ENCODE data around the gene MCOLN1. TPM values are rescaled to one million over a fixed set of nuclear protein-coding genes. Genes with fewer than 3 reads are reported as not detected.

The MCOLN1 gene
- total RNA-seq, 1 experiment from 2014 or later: 16.2 TPM

DNA sequence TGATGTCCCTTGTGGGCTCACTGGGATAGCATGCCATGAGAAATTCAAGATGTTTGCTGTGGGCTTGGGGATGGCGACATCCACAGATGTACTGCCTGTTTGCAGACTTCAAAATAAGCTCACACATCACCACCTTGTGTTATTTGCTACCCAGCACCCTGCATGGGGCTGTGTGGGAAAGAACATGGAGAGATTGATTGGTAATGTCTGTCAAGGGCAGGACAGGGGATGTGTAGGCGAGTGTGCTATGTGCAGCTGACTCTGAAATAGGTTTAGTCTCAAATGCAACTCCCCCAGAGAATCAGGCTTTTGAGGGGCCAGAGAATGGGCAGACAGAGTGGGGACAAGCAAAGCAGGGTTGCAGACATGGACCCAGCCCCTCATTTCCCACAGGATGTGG lies 37.8 kb downstream of the MCOLN1 start:
- H3K36me3 Mint-ChIP-seq (ENCODE audit: insufficient read depth, unreplicated experiment): peaks cover 6% of the 10 kb centered on the region

GRCh38 chr19:7561325-7561724 lies 38.9 kb downstream of the MCOLN1 start:
- BruUV-seq (replicated peaks): no TSS peak
- Mint-ChIP-seq H3K4me3 (ENCODE audit: unreplicated experiment) (no peak overlapping the region), H3K4me1 (ENCODE audit: low read depth, unreplicated experiment) (no peaks in the 10 kb centered on the region), H3K9me3 (ENCODE audit: unreplicated experiment) (no peaks in the 10 kb centered on the region), H3K36me3 (ENCODE audit: insufficient read depth, unreplicated experiment) (peaks cover 6% of the 10 kb centered on the region), H3K27me3 (ENCODE audit: insufficient read depth, unreplicated experiment) (no peaks in the 10 kb centered on the region), H3K27ac (ENCODE audit: unreplicated experiment) (no peak overlapping the region)
- CTCF ChIA-PET: no interaction called here
- H3K4me3 ChIP-seq (ENCODE audit: low read depth, low read length): no peak overlapping the region
- TF ChIP-seq, protein P1, sequence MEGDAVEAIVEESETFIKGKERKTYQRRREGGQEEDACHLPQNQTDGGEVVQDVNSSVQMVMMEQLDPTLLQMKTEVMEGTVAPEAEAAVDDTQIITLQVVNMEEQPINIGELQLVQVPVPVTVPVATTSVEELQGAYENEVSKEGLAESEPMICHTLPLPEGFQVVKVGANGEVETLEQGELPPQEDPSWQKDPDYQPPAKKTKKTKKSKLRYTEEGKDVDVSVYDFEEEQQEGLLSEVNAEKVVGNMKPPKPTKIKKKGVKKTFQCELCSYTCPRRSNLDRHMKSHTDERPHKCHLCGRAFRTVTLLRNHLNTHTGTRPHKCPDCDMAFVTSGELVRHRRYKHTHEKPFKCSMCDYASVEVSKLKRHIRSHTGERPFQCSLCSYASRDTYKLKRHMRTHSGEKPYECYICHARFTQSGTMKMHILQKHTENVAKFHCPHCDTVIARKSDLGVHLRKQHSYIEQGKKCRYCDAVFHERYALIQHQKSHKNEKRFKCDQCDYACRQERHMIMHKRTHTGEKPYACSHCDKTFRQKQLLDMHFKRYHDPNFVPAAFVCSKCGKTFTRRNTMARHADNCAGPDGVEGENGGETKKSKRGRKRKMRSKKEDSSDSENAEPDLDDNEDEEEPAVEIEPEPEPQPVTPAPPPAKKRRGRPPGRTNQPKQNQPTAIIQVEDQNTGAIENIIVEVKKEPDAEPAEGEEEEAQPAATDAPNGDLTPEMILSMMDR (IDR thresholded peaks at IDR 0.05; ENCODE audit: insufficient read depth in 1 of 2, low read depth in 1 of 2, low read length in 1 of 2, severe bottlenecking in 1 of 2, unreplicated experiment in 1 of 2): no peak
- no peaks in the 10 kb centered on the region for H3K9me3 ChIP-seq
- no peak for DNase-seq
- H3K4me1 ChIP-seq: no peaks in the 10 kb centered on the region
- H3K27me3 ChIP-seq (replicated peaks; ENCODE audit: control insufficient read depth, insufficient read depth, low read length): no peaks in the 10 kb centered on the region
- intact Hi-C loops (cut with micrococcal nuclease; ENCODE audit: unreplicated experiment): no loop called here
- H3K36me3 ChIP-seq (ENCODE audit: control insufficient read depth, insufficient read depth, low read length): no peaks in the 10 kb centered on the region
- POLR2A ChIA-PET: no interaction called here

More for the DNA sequence above, 37.8 kb downstream of the MCOLN1 start:
- no peak for DNase-seq
- TF ChIP-seq, protein P1 (IDR thresholded peaks at IDR 0.05; ENCODE audit: insufficient read depth in 1 of 2, low read depth in 1 of 2, low read length in 1 of 2, severe bottlenecking in 1 of 2, unreplicated experiment in 1 of 2): no peak
- CTCF ChIA-PET: interaction anchor here (0.6 kb wide), 1 partner anchor 59 kb away, joined by 3 read pairs; no protein-coding TSS in a partner anchor
- H3K4me3 Mint-ChIP-seq (ENCODE audit: unreplicated experiment): no peak overlapping the region
- H3K9me3 ChIP-seq: no peaks in the 10 kb centered on the region
- no peak overlapping the region for H3K27ac Mint-ChIP-seq (ENCODE audit: unreplicated experiment)
- POLR2A ChIA-PET: no interaction called here
- H3K27me3 ChIP-seq (replicated peaks; ENCODE audit: control insufficient read depth, insufficient read depth, low read length): no peaks in the 10 kb centered on the region
- intact Hi-C loops (cut with micrococcal nuclease; ENCODE audit: unreplicated experiment): no loop called here
- no peak overlapping the region for H3K4me3 ChIP-seq (ENCODE audit: low read depth, low read length)
- no TSS peak for BruUV-seq (replicated peaks)
- no peaks in the 10 kb centered on the region for H3K4me1 Mint-ChIP-seq (ENCODE audit: low read depth, unreplicated experiment)
- no peaks in the 10 kb centered on the region for H3K27me3 Mint-ChIP-seq (ENCODE audit: insufficient read depth, unreplicated experiment)
- no peaks in the 10 kb centered on the region for H3K4me1 ChIP-seq
- H3K36me3 ChIP-seq (ENCODE audit: control insufficient read depth, insufficient read depth, low read length): no peaks in the 10 kb centered on the region
- H3K9me3 Mint-ChIP-seq (ENCODE audit: unreplicated experiment): no peaks in the 10 kb centered on the region

GRCh38 chr19:7562646-7563393 lies 40.4 kb downstream of the MCOLN1 start:
- BruUV-seq (replicated peaks): no TSS peak
- Mint-ChIP-seq H3K4me3 (ENCODE audit: unreplicated experiment) (no peak overlapping the region), H3K9me3 (ENCODE audit: unreplicated experiment) (no peaks in the 10 kb centered on the region), H3K36me3 (ENCODE audit: insufficient read depth, unreplicated experiment) (no peaks in the 10 kb centered on the region), H3K4me1 (ENCODE audit: low read depth, unreplicated experiment) (no peaks in the 10 kb centered on the region), H3K27ac (ENCODE audit: unreplicated experiment) (no peak overlapping the region), H3K27me3 (ENCODE audit: insufficient read depth, unreplicated experiment) (no peaks in the 10 kb centered on the region)
- POLR2A ChIA-PET: no interaction called here
- intact Hi-C loops (cut with micrococcal nuclease; ENCODE audit: unreplicated experiment): no loop called here
- no peaks in the 10 kb centered on the region for H3K9me3 ChIP-seq
- DNase-seq: peak in 1 of 2 experiments; percentile 36
- TF ChIP-seq, protein P1 (IDR thresholded peaks at IDR 0.05; ENCODE audit: insufficient read depth in 1 of 2, low read depth in 1 of 2, low read length in 1 of 2, severe bottlenecking in 1 of 2, unreplicated experiment in 1 of 2): no peak
- H3K4me1 ChIP-seq: no peaks in the 10 kb centered on the region
- CTCF ChIA-PET: no interaction called here
- no peaks in the 10 kb centered on the region for H3K36me3 ChIP-seq (ENCODE audit: control insufficient read depth, insufficient read depth, low read length)
- H3K27me3 ChIP-seq (replicated peaks; ENCODE audit: control insufficient read depth, insufficient read depth, low read length): no peaks in the 10 kb centered on the region
- H3K4me3 ChIP-seq (ENCODE audit: low read depth, low read length): no peak overlapping the region

Measured in Caco-2 (cell line).